ENCODE measurements around the gene DLK2.

GRCh38 chr6:43452896-43453295 is 2.5 kb downstream of the DLK2 start:
- TF ChIP-seq EZH2 (IDR thresholded peaks at IDR 0.05; ENCODE audit: insufficient read depth, poor library complexity, severe bottlenecking) (no peak), EZH2phosphoT487 (IDR thresholded peaks at IDR 0.05; ENCODE audit: insufficient read depth, low read depth) (no peak)
